Hematopoietic multipotent progenitor cell treated with erythropoietin and hydrocortisone succinate and interleukin-3 and kit ligand, for 17 days (in vitro differentiated cells): Measurements from ENCODE around the gene WDR37.
"Not testable (repeated sequence)": the region's sequence is repeated elsewhere in the genome, so short reads cannot be mapped to it uniquely, and the experiment has no call there.

Experiments
- DNase-seq: peaks from one replicate; pipeline ENCODE4 v3.0.0-alpha.2; 2015; ENCODE audit warnings: low spot score

Gene WDR37

DNA sequence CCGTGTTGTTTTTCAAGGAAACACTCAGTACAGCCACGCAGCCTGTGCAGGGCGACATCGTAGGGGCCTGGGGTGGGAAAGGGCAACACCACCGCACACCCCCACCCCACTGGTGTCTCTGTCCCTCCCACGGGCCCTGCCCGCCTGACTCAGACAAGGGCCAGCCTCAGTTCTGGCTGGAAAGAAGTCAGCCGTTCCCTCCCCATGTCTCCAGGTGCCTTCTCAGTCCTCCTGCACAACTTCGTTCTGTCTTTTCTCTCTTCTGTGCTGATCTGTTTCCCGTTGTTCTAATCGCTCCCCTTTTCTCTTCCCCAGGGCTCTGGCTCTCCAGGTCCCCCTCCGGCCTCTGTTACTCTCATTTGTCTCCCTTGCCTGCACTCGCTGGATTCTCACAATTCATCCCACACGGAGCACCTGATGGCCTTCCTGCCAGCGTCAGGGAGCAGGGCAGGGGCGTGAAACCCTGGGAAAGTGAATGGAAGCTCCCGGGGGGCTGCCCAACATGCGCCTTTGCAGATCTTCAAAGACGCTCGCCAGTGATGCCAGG is 97.7 kb downstream of the WDR37 start:
- DNase-seq, result no peak

GRCh38 chr10:1154531-1155295 is 98.5 kb downstream of the WDR37 start:
- DNase-seq, result no peak

DNA sequence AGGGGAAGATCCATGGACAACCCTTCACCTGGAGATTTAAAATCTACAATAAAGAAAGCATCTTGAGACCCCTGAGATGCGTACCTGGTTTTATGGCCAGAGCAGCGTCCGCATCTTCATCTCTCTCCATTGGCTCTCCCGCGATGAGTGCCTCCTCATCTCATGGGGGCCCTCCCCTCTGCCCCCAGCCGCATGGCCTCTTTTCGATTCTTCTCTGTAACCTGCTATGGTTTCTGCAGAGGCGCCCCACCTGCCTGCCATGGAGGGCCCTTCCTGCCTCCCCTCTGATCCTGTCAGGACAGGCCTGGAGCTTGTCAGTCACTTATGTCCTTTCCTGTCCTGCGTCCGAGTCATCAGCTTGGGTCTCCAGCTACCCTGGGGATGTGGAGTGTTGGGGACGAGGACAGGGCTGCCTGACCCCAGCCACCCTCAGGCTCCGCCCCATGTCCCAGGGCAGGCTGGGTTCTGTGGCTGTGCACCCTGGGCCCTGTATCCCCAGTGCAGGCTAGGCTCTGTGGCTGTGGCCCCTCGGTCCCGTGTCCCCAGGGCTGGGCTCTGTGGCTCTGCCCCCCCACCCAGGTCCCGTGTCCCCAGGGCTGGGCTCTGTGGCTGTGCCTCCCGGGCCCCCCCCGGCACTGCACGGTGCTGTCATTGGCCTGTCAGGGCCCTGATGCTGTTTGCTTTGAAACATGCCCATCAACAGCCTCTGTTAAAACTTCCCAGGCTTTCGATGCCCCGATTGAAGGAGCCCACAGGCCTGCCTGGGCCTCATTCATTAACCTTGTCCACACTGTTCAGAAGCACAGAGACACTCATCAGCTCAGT is 99.8 kb downstream of the WDR37 start:
- no peak for DNase-seq

- no peak for DNase-seq
Observed at GRCh38 chr10:1156616-1156886, 100.4 kb downstream of the WDR37 start.

- no peak for DNase-seq
Observed at GRCh38 chr10:1156921-1157614, 100.9 kb downstream of the WDR37 start.

DNA sequence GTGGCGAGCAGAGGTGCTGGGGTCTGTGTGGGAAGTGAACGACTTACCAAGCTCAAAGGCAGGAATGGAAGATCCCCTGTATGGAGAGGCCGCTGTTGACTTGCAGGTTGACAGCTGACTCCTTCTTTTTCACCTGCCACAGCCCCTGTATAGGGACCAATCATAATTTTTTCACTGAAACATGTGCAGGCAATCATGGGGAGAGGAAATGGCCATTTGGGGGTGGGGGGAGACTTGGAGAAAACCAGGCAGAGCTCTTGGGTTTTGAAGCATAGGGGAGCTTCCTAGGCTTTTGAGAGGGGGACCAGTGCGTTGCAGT is 101.4 kb downstream of the WDR37 start:
- no peak for DNase-seq

DNA sequence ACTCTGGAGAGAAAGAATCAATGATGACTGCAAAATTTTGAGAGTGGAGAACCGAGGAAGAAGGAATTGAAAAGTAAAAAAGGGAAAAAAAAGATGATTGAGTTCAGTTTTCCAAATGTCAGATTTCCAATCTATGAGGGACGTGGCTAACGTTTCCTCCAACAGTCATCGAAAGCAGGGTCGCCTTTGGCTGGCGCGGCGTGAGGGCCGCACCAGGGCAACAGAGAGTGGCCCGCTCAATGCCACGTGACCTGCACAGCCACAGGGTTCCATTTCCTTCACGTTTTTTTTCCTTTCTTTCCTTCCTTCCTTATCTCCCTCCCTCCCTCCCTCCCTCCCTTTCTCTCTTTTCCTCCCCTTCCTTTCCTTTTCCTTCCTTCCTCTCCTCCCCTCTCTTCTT is 101.9 kb downstream of the WDR37 start:
- no peak for DNase-seq

DNA sequence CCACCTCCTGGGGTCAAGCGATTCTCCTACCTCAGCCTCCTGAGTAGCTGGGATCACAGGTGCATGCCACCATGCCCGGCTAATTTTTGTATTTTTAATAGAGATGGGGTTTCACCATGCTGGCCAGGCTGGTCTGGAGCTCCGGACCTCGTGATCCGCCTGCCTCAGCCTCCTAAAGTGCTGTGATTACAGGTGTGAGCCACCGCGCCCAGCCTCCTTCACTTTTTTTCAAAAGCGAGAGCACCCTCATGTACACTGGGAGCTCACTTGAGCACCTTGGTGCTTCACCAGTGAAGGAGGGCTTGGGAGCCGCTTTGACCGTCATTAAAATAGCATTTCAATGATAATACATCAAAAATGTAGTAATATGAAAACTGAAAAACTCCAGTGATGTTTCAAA is 102.4 kb downstream of the WDR37 start:
- DNase-seq, result not testable (repeated sequence)

DNA sequence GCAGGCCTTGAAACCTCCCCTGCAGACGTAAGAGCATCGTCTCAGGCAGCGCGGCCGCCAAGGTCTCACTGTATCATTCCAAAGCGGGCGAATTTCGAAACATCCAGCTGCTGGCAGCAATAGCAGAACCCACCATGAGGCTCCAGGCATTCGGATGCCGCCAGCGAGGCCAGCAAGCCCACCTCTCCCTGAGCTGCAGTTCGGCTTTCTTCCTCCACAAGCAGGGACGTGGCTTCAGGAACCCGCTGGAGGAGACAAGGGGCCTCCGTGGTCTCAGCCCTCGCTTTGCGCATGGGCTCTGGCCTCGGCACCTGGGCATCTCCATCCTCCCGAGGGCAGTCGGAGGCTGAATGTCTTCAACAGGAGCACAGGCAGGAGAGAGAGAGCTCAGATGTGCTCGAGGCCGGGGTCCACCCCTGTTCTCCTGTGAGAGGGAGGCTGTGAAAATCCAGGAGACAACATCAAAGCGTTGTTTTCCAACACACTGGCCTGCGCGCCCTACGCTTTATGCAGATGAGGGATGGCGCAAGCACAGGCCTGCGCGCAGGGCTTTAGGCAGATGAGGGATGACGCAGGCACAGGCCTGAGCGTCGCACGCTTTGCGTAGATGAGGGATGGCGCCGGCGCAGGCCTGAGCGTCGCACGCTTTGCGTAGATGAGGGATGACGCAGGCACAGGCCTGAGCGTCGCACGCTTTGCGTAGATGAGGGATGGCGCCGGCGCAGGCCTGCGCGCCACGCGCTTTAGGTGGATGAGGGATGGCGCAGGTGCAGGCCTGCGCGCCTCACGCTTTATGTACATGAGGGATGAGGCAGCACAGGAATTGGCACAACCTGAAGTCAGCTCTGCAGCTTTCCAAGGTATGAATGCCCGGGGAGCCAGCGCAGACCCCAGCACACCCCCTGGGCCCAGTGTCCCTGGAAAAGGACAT is 103.2 kb downstream of the WDR37 start:
- no peak for DNase-seq

GRCh38 chr10:1160561-1161314 is 104.6 kb downstream of the WDR37 start:
- DNase-seq, result no peak

DNA sequence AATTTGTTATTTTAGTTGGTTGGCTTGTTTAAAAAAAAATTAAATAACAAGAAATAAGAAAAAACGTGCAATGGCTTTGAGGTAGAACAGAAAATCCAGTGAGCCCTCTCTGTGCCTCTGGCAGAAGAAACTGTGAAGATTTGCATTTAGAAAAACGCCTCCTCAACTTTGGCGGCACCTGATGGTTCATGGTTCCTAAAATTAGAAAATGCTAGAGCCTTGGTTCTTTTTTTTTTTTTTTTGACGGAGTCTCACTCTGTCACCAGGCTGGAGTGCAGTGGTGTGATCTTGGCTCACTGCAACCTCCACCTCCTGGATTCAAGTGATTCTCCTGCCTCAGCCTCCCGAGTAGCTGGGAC is 105.1 kb downstream of the WDR37 start:
- DNase-seq, result not testable (repeated sequence)

DNA sequence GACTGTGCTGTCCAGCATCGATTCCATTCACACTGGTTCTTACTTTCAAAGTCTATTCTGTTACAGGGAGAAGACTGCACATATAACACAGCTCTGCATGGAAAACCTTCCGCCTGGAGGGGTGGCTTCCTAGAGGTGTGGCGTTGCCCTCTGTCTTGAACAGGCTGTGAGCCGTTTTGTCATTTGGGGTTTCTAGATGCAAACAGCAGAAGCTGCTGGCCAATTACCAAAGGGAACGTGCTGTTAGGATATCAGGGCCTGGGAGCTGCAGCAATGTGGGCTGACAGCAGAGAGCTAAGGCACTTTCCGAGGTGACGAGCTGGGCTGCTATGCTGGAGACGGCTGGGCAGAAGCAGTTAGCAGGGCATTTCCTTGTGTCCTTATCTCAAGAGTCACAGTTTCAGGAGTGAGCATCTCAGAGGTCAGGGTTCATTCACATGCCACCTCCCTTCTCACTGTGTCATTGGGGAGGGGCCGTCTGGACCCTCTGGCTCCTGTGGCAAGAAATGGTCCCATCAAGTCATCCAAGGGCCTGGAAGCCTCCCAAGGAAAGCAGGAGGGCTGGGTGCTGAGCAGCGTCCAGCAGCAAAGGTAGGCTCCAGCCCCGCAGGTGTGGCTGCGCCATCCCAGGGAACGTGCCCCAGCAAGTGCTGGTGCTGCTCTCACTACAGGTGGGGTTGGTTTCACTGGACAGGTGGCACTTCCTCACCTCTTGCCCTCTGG is 106.5 kb downstream of the WDR37 start:
- no peak for DNase-seq

- no peak for DNase-seq
Observed at GRCh38 chr10:1163204-1163660, 107.0 kb downstream of the WDR37 start.

DNA sequence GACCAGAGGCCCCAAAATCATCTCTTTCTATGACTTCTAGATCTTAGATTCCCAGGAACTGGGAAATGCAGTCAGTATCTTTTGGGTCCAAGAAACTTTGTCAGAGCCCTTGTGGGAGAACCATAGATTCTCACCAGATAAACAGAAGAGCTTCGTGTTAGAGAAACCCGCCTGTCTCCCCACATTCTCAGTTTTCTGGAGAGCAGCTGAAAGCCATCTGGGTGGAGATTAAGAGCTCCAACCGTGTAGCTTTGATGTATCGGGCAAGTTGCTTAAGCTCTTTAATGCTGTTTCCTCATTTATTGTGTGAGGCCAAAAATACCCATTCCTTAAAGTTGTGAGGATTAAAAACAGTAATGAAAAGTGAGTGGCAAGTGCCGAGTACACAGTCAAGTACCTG is 107.6 kb downstream of the WDR37 start:
- DNase-seq, result no peak

- DNase-seq, result no peak
Observed at GRCh38 chr10:1166101-1166827, 110.1 kb downstream of the WDR37 start.

DNA sequence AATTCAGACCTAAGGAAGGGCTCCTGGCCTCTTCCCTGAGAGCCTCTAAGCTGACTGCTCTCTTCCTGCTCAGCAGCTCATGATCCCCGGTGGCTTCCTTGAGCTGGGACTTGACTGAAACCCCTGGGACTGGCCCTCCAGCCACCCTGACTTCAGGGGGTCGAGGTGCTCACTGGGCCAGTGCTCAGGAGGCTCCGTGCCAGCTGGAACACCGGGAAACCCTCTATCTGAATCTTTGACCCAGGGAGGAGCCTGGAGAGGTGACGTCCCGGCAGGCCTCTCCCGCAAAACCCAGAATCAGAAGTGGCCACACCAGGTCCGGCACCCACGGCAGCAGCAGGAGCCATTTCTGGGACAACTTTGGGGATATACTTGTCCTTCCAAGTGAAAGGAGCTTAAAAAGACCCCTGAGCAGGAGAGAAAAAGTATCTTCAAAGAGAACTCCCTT is 110.7 kb downstream of the WDR37 start:
- DNase-seq, result no peak

DNA sequence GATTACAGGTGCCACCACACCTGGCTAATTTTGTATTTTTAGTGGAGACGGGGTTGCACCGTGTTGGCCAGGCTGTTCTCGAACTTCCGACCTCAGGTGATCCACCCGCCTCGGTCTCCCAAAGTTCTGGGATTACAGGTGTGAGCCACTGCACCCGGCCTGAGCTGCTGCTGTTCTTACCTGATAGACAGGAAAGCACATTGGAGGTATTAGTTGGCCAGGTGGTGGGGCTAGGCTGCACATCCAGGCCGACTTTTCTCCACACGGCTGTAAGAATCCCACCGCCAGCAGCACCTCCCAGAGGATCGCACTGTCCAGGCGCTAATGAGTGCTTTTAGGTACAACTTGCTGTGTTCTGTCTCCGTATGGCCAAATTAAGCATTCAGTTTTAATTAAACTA is 112.6 kb downstream of the WDR37 start:
- no peak for DNase-seq

DNA sequence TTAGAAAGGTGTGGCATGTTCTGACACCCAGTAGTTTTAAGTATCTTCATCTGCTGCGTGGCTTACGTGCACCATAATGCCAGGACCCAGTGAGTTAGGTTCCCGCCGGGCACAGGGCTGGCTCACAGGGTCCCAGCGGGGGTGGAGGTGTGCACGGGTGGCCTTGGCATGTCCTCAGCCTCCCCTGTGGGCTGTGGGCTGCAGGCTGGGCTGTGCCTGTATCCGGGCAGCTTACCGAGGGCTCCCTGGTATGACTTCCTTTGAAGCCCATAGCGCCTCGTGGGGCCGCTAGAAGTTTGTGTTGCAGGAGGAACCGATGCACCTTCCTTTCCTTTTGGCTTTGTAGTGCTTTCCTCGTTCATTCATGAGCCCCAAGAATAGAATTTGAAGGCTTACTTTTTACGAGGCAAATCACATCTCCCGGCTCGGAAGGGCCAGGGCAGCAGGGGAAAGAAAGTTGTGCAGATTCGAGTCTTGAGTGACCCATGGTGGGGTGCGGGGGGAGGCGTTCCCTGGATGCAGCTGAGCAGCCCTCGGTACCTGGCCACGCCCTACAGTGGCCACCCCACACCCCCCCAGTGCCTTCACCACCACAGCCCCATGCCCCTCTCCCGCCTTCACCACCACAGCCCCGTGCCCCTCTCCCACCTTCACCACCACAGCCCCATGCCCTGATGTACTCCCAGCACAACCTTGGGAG is 113.2 kb downstream of the WDR37 start:
- no peak for DNase-seq
